SK-N-SH (cell line): ENCODE results near the gene DUSP10. TPM values are rescaled to one million over a fixed set of nuclear protein-coding genes. Genes with fewer than 3 reads are reported as not detected.
A peak's percentile ranks its signal among the peaks of the same experiment; 100 is the strongest.

Source experiments
- CTCF ChIA-PET: fragments of 300-600, 350-600 bp; formaldehyde crosslinking; extraction: SDS; loops from one replicate; lab custom pipeline; 2021; lab: Yijun Ruan, JAX
- POLR2A ChIA-PET: fragments of 350-600 bp; sonication (Branson Sonifier 250); formaldehyde crosslinking; extraction: SDS; loops from one replicate; lab custom pipeline; 2020; ENCODE audit warnings: antibody characterized with exemption, inconsistent platforms; lab: Yijun Ruan, JAX
- DNase-seq: peaks from one replicate; pipeline ENCODE4 v3.0.0; 2012
- H2AFZ ChIP-seq: fragments of 200-600 bp; sonication (generic); 2 replicates; pipeline ENCODE4 v1.8.1; 2016; ENCODE audit warnings: antibody characterized with exemption, mild to moderate bottlenecking, low read depth
- H3F3A ChIP-seq: fragments of 200-600 bp; sonication (generic); replicated peaks from 2 replicates; pipeline ENCODE3; 2016; ENCODE audit warnings: antibody characterized with exemption, mild to moderate bottlenecking; ENCODE audit not compliant: insufficient read depth
- H3K27ac ChIP-seq, 2 experiments: fragments of 200-500 bp in 1 of 2; fragments of 200-600 bp in 1 of 2; sonication (Bioruptor generic) in 1 of 2; sonication (generic), shearing (Covaris generic) in 1 of 2; 2 replicates each; pipeline versions ENCODE4 v1.5.1 to v1.6.1; 2014 to 2016; ENCODE audit warnings: low read depth in 2 of 2, inconsistent platforms in 1 of 2, low read length in 1 of 2, mild to moderate bottlenecking in 1 of 2, mixed read lengths in 1 of 2
- H3K27me3 ChIP-seq: fragments of 200-600 bp; sonication (generic), shearing (Covaris generic); 2 replicates; pipeline ENCODE4 v1.6.1; 2016; ENCODE audit warnings: mixed run types; ENCODE audit not compliant: insufficient read depth
- H3K36me3 ChIP-seq, 2 experiments: fragments of 200-500 bp in 1 of 2; fragments of 200-600 bp in 1 of 2; sonication (Bioruptor generic) in 1 of 2; sonication (generic) in 1 of 2; replicated peaks in 1 of 2; 2 replicates each; pipeline versions ENCODE3 to v1.5.1; 2014 to 2016; ENCODE audit warnings: low read length in 1 of 2, mild to moderate bottlenecking in 1 of 2; ENCODE audit not compliant: insufficient read depth in 2 of 2, control insufficient read depth in 1 of 2
- H3K4me1 ChIP-seq, 2 experiments: fragments of 200-500 bp in 1 of 2; fragments of 200-600 bp in 1 of 2; sonication (Bioruptor generic) in 1 of 2; sonication (generic), shearing (Covaris generic) in 1 of 2; 2 replicates each; pipeline versions ENCODE4 v1.5.1 to v1.6.1; 2014 to 2016; ENCODE audit warnings: low read depth in 1 of 2, low read length in 1 of 2, mixed run types in 1 of 2; ENCODE audit not compliant: insufficient read depth in 2 of 2, control insufficient read depth in 1 of 2
- H3K4me2 ChIP-seq: fragments of 200-600 bp; sonication (generic), shearing (Covaris generic); 2 replicates; pipeline ENCODE4 v1.6.1; 2017; ENCODE audit warnings: mixed run types
- H3K4me3 ChIP-seq, 2 experiments: fragments of 200-500 bp in 1 of 2; fragments of 200-600 bp in 1 of 2; sonication (Bioruptor generic) in 1 of 2; sonication (generic), shearing (Covaris generic) in 1 of 2; 2 replicates each; pipeline versions ENCODE4 v1.5.1 to v1.8.1; 2014 to 2016; ENCODE audit warnings: low read depth in 2 of 2, inconsistent platforms in 1 of 2, low read length in 1 of 2, mild to moderate bottlenecking in 1 of 2, mixed read lengths in 1 of 2, moderate library complexity in 1 of 2
- H3K79me2 ChIP-seq: fragments of 200-600 bp; sonication (generic); 2 replicates; pipeline ENCODE4 v1.8.1; 2017; ENCODE audit warnings: mild to moderate bottlenecking; ENCODE audit not compliant: insufficient read depth
- H3K9ac ChIP-seq: fragments of 200-600 bp; sonication (generic); 2 replicates; pipeline ENCODE4 v1.6.1; 2017; ENCODE audit warnings: mixed run types
- H3K9me2 ChIP-seq: fragments of 200-600 bp; sonication (generic); 2 replicates; pipeline ENCODE4 v1.6.1; 2017; ENCODE audit warnings: mixed run types
- H3K9me3 ChIP-seq: fragments of 200-600 bp; sonication (generic); 2 replicates; pipeline ENCODE4 v1.6.1; 2017; ENCODE audit warnings: mixed run types, mild to moderate bottlenecking, moderate library complexity
- H4K20me1 ChIP-seq: fragments of 200-600 bp; sonication (generic); 2 replicates; pipeline ENCODE4 v1.6.1; 2017; ENCODE audit warnings: mild to moderate bottlenecking, mixed run types; ENCODE audit not compliant: insufficient read depth
- CHD2 ChIP-seq: fragments of 150-350 bp; IDR thresholded peaks from 2 replicates; pipeline ENCODE4 v1.6.1; 2018; ENCODE audit warnings: low read length; ENCODE audit not compliant: partially characterized antibody
- CTCF ChIP-seq: fragments of 200-600 bp; sonication (generic); IDR thresholded peaks from 2 replicates; pipeline ENCODE4 v1.6.1; 2017; ENCODE audit warnings: antibody characterized with exemption, mild to moderate bottlenecking, moderate library complexity
- EZH2phosphoT487 ChIP-seq: fragments of 200-600 bp; sonication (generic); IDR thresholded peaks from 2 replicates; pipeline ENCODE4 v1.6.1; 2017; ENCODE audit warnings: low read depth, mixed run types, mild to moderate bottlenecking, antibody characterized with exemption, moderate library complexity, borderline replicate concordance
- GATA2 ChIP-seq: sonication (generic); formaldehyde crosslinking; IDR thresholded peaks from 2 replicates; pipeline ENCODE4 v1.5.0; 2020; ENCODE audit warnings: mild to moderate bottlenecking, missing genetic modification reagents
- IRF3 ChIP-seq: fragments of 150-350 bp; IDR thresholded peaks from 2 replicates; pipeline ENCODE4 v1.6.1; 2016; ENCODE audit warnings: mild to moderate bottlenecking, low read depth, low read length
- MAX ChIP-seq: IDR thresholded peaks from 2 replicates; pipeline ENCODE4 v1.4.0; 2012; ENCODE audit warnings: low read depth
- MEF2A ChIP-seq: IDR thresholded peaks from 2 replicates; pipeline ENCODE4 v1.4.0; 2012; ENCODE audit warnings: low read depth, borderline replicate concordance
- SMC3 ChIP-seq: IDR thresholded peaks from 2 replicates; pipeline ENCODE4 v1.6.1; 2012; ENCODE audit warnings: low read depth, low read length, improper control_type of control experiment
- YY1 ChIP-seq: IDR thresholded peaks from 2 replicates; pipeline ENCODE4 v1.4.0; 2012; ENCODE audit warnings: low read depth, mild to moderate bottlenecking
- WGBS: methylation state at CpG from one replicate; pipeline ENCODE4 v1.1.6; 2017; ENCODE audit warnings: low lambda C conversion rate; 5-methylcytosine and 5-hydroxymethylcytosine counted together
- polyA plus RNA-seq, 3 experiments: library from polyadenylated mRNA; depleted of rRNA; stranded (reverse); fragments of >200 nt; gene quantifications; 2 replicates each; pipeline ENCODE4 v1.2.3, GENCODE V29; 2012

DUSP10 gene
- polyA plus RNA-seq, 1 of the 3 experiments (the other 2 are of a cell fraction): 6.4 TPM

- TF ChIP-seq CTCF: no peak
- TF ChIP-seq GATA2 (CRISPR knock-in tag): no peak
- TF ChIP-seq MAX: no peak
- TF ChIP-seq IRF3: no peak
- TF ChIP-seq, all 33 proteins: peak for 0
Observed at GRCh38 chr1:221672965-221673364, 68.9 kb downstream of the DUSP10 start (continued).

- Histone ChIP-seq H3K4me1 (no peaks in the 10 kb centered on the region), H3K4me2 (no peak overlapping the region), H3K9me3 (no peaks in the 10 kb centered on the region), H3F3A (no peaks in the 10 kb centered on the region), H4K20me1 (no peaks in the 10 kb centered on the region), H3K27ac (peak overlapping the region in 1 of 2 experiments; percentile 31; a peak in 2 of 4 replicates), H3K9me2 (no peaks in the 10 kb centered on the region), H3K4me3 (no peak overlapping the region), H3K36me3 (no peaks in the 10 kb centered on the region), H3K79me2 (no peaks in the 10 kb centered on the region), H2AFZ (no peak overlapping the region), H3K9ac (no peak overlapping the region), H3K27me3 (no peaks in the 10 kb centered on the region)
- ChIA-PET POLR2A (no interaction called here), CTCF (no interaction called here)
- 77% methylated on average over 2 of the region's 2 CpGs for WGBS
- no peak for DNase-seq
- TF ChIP-seq EZH2phosphoT487 (no peak), SMC3 (no peak)
Observed at GRCh38 chr1:221672239-221672645, 69.6 kb downstream of the DUSP10 start.

- ChIA-PET POLR2A (no interaction called here), CTCF (no interaction called here)
- no peaks in the 10 kb centered on the region for H3K27me3 ChIP-seq
- no peak overlapping the region for H3K4me3 ChIP-seq
- H3K9me3 ChIP-seq: no peaks in the 10 kb centered on the region
- H2AFZ ChIP-seq: no peak overlapping the region
- H3K79me2 ChIP-seq: no peaks in the 10 kb centered on the region
- no peak for TF ChIP-seq MEF2A
- TF ChIP-seq CHD2: no peak
- TF ChIP-seq YY1: no peak
- TF ChIP-seq MAX: no peak
- no peak overlapping the region for H3K9ac ChIP-seq
- H3K27ac ChIP-seq: no peak overlapping the region
- H3K36me3 ChIP-seq: no peaks in the 10 kb centered on the region
- no peaks in the 10 kb centered on the region for H4K20me1 ChIP-seq
- no peaks in the 10 kb centered on the region for H3K9me2 ChIP-seq
- no peaks in the 10 kb centered on the region for H3K4me1 ChIP-seq
- H3F3A ChIP-seq: no peaks in the 10 kb centered on the region
- H3K4me2 ChIP-seq: no peak overlapping the region
- no peak for DNase-seq
- 79% methylated on average over 2 of the region's 2 CpGs for WGBS
Observed at GRCh38 chr1:221670081-221670480, 71.8 kb downstream of the DUSP10 start.
